Activated CD4-positive, alpha-beta T cell treated with anti-CD3 and anti-CD28 coated beads, Interleukin-2, amount 50 U/mL, for 4 hours (primary cell): ENCODE data around the gene SEBOX.

Source experiments
- DNase-seq, 2 experiments: peaks; one replicate each; pipeline ENCODE4 v3.0.0-alpha.2; 2020

Gene SEBOX, protein sequence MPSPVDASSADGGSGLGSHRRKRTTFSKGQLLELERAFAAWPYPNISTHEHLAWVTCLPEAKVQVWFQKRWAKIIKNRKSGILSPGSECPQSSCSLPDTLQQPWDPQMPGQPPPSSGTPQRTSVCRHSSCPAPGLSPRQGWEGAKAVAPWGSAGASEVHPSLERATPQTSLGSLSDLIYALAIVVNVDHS

DNA sequence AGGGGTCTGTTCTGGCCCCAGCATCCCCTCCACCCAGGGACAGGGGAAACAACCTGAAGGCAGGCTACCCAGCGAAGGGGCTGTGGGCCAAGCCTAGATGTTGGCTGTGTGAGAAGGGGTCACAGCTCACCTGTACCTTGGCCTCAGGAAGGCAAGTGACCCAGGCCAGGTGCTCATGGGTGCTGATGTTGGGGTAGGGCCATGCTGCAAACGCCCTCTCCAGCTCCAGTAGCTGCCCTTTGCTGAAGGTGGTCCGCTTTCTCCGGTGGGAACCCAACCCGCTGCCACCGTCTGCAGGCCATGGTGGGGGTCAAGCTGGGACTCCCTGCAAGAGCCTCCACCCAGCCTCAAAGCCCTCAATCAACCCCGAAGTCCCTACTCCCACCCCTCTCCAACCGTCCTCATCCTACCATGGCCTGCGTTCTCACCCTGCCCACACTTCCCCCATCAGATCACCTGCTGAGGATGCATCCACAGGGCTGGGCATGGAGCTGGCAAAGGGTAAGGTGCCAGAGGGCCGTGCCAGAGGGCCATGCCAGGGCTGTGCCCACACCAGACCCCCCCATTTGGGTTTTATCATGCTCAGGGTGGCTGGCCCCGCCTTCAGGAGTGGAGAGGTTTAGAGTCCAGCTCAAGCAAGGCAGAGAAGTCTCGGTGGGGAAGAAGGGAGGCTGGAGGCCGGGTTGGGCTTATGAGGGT, at the start of gene SEBOX:
TSS of gene SEBOX (minus strand) at position 535 of the 699 bp plus-strand sequence. CDS start at position 487, 48 bp downstream.
- DNase-seq, result no peak

DNA sequence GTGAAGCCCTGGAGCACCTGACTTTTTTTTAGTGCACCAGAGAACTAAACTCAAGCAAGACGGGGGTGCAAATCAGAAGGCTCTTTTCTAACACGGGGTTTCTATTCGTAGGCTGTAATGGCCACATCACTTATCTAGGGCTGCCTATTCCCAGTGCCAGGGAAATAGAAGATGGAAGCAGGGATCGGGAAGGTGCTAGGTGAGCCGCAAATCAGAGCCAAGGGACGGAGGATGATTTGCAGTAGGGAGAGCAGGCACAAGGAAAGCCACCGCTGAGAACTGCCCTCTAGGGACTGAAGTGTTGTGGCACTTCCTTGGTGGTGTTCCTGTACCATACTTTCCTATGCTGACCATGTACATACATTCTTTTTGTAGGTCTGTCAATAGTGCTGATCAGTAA, 48.8 kb upstream of the SEBOX start:
- no peak for DNase-seq

- DNase-seq, result no peak
Observed at GRCh38 chr17:28412099-28412498, 47.1 kb upstream of the SEBOX start.

DNA sequence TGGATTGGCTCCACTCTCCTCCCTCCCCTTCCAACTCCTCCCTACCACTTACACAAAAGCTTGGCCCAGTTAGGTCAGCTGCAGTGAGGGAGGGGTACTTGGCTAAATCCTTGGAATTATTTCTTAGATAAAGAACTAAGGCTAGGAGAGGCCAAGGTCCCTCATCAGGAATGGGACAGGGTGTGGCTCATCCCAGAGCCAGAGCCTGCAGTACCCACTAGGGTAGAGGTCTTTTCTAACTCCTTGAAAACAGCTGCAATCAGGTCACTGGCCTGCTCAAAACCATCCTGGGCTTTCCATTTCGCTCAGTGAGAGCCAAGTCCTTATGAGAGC, 42.9 kb upstream of the SEBOX start:
- no peak for DNase-seq

DNA sequence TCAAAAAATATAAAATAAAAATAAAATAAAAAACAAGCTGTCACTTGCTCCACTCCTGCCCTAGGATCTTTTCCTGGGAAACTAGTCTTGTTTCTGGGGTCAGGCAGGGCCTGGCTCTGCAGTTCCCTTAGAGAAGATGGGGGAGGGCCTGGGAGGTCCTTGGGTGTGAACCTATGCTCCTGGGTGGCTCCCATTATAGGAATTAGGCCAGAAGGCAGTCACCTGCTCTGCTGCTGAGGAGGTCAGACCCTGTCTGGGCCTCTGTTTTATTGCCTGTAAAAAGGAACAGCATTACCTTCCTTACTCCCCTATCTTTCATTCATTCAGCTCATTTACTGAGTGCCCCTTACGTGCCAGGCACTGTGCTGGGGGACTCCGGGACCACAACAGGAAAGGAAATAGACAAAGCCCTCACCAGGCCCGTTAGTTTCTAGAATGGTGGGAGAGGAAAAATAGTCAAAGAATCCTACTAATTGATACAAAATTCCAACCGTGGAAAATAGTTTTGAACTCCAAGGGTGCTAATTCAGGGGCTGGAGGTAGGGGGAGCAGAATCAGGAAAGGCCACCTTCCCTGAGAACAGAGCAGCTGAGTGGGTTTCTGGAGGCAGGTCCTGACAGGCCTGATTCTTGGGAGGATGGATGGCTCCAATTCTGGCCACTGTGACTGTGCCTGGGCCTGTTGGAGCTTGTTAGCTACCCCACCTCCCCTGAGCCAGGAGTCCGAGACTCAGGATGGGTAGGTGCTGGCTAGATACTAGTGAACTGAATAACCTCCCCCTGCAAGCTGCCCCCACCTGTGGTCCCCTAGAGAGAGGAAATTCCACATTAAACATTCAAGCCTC, 42.4 kb upstream of the SEBOX start:
- no peak for DNase-seq

GRCh38 chr17:28406473-28406814, 41.4 kb upstream of the SEBOX start:
- no peak for DNase-seq

GRCh38 chr17:28405632-28406472, 40.9 kb upstream of the SEBOX start, which contains the start of gene SLC46A1:
SLC46A1 (minus strand) TSS chr17:28406212; CDS start chr17:28406114, 98 bp downstream.
- DNase-seq, result peak; percentile 31 to 36

GRCh38 chr17:28404812-28405570, 40.0 kb upstream of the SEBOX start:
- no peak for DNase-seq

GRCh38 chr17:28404461-28404811, 39.4 kb upstream of the SEBOX start:
- DNase-seq, result no peak

GRCh38 chr17:28404007-28404406, 39.0 kb upstream of the SEBOX start:
- no peak for DNase-seq

DNA sequence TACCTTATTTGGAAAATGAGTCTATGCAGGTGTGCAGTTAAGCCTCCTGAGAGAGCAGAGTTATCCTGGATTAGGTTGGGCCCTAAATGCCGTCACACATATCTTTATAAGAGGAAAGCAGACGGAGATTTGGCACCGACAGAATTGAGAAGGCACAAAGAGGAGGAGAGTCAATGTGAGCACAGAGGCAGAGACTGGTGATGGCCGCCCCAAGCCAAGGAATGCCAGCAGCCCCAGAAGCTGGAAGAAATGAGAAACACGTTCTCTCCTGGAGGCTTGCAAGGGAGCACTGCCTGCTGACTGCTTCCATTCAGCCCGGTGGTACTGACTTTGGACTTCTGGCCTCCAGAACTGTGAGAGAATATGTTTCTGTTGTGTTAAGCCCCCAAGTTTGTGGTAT, 37.8 kb upstream of the SEBOX start:
- no peak for DNase-seq

DNA sequence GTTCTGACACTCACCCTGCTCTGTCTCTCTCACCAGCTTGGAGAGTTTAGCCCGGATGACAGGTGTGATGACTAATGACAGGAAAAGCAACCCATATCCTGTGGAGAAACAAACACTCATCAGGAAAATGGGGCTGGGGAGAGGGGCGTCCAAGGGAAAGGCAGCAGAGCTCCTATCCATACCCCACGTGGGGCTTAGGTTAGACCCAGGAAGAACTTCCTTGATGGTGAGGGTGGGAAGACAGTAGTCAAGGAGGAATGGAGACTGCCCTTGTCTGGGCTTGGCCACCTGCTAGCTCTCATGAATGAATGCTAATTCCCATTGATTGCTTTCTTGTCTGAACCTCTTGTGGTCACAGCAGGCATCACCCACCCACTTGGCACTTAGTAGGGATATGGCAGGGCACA, 37.2 kb upstream of the SEBOX start:
- no peak for DNase-seq

GRCh38 chr17:28399808-28400207, 34.8 kb upstream of the SEBOX start:
- no peak for DNase-seq

- no peak for DNase-seq
Observed at GRCh38 chr17:28398280-28398981, 33.4 kb upstream of the SEBOX start.

DNA sequence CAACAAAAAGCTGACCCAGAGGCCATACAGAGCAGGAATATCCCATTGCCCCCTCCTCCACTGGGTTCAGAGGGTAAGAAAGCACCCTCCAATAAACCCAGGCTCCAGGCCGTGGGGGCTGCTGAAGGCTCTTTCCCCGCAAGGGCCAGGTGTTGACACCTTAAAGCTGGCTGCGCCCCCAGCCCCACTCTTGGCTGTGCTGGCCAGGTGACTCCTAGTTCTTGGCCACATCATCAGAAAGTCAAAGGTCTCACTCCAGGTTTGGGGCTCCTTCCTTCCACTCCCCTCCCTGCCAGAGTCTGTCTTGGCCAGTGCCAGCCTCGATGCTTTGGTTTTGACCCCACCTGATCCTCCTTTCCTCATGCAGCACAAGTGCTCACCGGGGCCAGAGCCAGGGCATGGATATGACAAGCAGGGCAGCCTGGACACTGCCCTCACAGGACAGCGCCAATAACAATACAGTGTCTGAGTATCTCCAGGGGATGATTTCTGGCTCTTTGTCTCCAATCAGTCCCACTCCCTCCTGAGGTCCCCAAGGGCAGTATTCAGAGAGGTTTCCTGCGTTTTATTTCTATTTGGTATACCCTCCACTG, 32.8 kb upstream of the SEBOX start:
- no peak for DNase-seq

DNA sequence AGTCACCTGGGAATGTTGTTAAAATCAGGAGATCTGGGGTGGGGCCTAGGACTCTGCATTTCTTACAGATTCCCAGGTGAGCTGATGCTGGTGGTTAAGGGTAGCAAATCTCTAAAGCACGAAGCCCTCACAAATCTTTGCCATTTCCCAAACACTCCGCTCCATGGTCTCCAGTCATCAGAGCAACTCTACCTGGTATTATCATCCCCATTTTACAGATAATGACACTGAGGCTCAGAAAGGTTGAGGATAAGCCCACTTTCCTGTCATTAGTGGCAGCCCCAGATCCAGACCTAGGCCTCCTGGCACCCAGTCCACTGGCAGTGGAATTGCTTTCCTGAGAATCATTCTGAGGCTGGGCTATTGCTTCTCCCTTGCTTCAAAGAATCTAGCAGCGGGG, 32.3 kb upstream of the SEBOX start:
- DNase-seq, result no peak

- no peak for DNase-seq
Observed at GRCh38 chr17:28396635-28397239, 31.7 kb upstream of the SEBOX start.

DNA sequence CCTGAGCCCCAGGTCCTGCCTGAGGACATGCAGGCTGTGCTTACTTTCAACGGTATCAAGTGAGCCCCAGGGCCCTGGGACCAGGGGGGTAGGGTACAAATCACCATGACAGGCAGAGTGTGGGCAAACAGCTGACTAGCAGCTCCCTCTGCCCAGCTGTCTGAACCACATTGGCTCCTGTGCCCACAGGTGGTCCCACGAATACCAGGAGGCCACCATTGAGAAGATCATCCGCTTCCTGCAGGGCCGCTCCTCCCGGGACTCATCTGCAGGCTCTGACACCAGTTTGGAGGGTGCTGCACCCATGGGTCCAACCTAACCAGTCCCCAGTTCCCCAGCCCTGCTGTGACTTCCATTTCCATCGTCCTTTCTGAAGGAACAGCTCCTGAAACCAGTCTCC, 31.0 kb upstream of the SEBOX start:
- DNase-seq, result no peak

DNA sequence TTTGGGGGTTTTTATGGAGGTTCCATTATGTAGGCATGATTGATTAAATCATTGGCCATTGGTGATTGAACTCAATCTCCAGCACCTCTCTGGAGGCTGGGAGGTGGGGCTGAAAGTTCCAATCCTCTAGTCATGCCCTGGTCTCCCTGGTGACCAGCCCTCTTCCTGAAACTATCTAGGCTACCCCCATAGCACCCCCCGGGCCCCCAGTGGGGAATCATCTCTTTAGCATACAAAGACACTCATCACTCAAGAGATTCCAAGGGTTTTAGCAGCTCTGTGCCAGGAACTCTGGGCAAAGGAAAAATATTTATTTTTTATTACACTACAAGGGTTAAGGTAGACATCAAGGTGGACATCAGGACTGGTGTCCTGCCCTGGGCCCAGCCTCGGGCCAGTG, 30.4 kb upstream of the SEBOX start:
- no peak for DNase-seq

DNA sequence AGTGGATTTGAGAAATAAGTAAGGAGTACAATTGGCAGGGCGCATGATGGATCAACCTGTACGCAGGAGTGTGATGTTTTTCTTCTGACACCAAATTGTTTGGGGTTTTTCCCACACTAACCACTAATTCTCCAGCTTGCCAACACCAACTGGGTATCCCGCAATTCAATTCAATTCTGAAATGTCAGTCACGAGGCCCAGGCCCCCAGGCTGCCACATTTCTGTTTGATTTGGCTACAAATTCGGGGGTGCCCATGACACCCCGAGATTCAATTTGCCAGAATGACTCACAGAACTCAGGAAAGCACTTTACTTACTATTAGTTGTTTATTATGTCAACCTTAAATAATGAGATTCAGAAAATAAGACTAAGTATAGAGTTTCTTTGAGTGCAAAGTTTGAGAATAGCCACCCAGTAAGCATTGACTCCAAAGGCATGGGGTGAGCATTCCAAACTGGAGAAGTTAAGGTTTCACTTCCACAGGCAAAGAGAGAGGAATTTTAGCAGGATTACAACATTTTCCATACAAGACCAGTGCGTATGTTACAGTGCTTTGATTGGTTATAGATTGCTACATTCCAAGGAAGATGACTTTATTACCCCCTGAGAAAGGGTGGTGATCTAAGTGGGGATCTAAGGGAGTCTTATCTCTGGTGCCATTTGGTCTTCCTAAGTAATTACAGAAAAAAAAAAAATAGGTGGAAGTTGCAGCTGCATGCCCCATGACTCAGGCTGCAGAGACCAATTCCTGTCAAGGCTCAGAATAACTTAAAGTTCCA, 29.5 kb upstream of the SEBOX start:
- DNase-seq, result no peak
